Chondrocyte (in vitro differentiated cells): Measurements from ENCODE around the gene CNTD1. TPM values are rescaled to one million over a fixed set of nuclear protein-coding genes. Genes with fewer than 3 reads are reported as not detected.
"Not testable (repeated sequence)": the region's sequence is repeated elsewhere in the genome, so short reads cannot be mapped to it uniquely, and the experiment has no call there.

Experiments
- DNase-seq: peaks from one replicate; pipeline ENCODE4 v3.0.0; 2021; ENCODE audit warnings: mixed read lengths, low spot score
- H3K27ac Mint-ChIP-seq: one replicate; pipeline ENCODE4 v1.8.0; 2021; ENCODE audit warnings: mild to moderate bottlenecking, moderate library complexity, mixed read lengths; ENCODE audit not compliant: unreplicated experiment
- H3K27me3 Mint-ChIP-seq: 2 replicates; pipeline ENCODE4 v1.8.0; 2021; ENCODE audit warnings: low read depth, mixed read lengths
- H3K36me3 Mint-ChIP-seq: 2 replicates; pipeline ENCODE4 v1.8.0; 2021; ENCODE audit warnings: low read depth, mixed read lengths
- H3K4me1 Mint-ChIP-seq: 2 replicates; pipeline ENCODE4 v1.8.0; 2021; ENCODE audit warnings: low read depth, mild to moderate bottlenecking, mixed read lengths
- H3K4me3 Mint-ChIP-seq: one replicate; pipeline ENCODE4 v1.8.0; 2021; ENCODE audit warnings: mild to moderate bottlenecking, moderate library complexity, mixed read lengths; ENCODE audit not compliant: unreplicated experiment
- H3K9me3 Mint-ChIP-seq: 2 replicates; pipeline ENCODE4 v1.8.0; 2021; ENCODE audit warnings: low read depth, mixed read lengths
- total RNA-seq: library from RNA; stranded (reverse); gene quantifications from 3 replicates; pipeline ENCODE4 v1.2.1, GENCODE V29; 2021
- TF ChIP-seq, protein P1 (sequence below): fragments of 200-600 bp; sonication (generic); IDR thresholded peaks from 2 replicates; pipeline ENCODE4 v1.5.0; 2021; ENCODE audit warnings: antibody characterized with exemption, mild to moderate bottlenecking, moderate library complexity

The CNTD1 gene
- total RNA-seq, 1 donor from 2014 or later: not detected

DNA sequence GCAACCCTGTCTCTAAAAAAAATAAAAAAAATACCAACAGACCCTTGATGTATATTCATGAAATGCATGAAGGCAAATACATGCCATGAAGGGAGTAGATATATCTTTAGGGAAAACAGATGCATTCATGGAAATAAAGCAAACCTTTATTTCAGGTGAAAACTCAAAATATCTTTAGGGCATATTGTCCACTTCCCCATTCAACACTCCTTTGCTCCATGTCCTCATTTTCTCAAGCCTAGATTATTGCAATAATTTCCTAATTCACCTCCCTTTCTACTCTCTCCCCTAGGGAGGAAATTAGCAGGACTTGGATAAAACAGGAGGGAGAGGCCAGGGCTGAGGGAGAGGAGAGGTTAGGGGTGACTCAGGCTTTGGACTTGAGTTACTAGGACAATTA is 31.1 kb upstream of the CNTD1 start:
- DNase-seq: no peak
- no peaks in the 10 kb centered on the region for H3K27me3 Mint-ChIP-seq
- no peaks in the 10 kb centered on the region for H3K9me3 Mint-ChIP-seq
- H3K27ac Mint-ChIP-seq: no peak overlapping the region
- H3K36me3 Mint-ChIP-seq: no peaks in the 10 kb centered on the region
- TF ChIP-seq, protein P1, sequence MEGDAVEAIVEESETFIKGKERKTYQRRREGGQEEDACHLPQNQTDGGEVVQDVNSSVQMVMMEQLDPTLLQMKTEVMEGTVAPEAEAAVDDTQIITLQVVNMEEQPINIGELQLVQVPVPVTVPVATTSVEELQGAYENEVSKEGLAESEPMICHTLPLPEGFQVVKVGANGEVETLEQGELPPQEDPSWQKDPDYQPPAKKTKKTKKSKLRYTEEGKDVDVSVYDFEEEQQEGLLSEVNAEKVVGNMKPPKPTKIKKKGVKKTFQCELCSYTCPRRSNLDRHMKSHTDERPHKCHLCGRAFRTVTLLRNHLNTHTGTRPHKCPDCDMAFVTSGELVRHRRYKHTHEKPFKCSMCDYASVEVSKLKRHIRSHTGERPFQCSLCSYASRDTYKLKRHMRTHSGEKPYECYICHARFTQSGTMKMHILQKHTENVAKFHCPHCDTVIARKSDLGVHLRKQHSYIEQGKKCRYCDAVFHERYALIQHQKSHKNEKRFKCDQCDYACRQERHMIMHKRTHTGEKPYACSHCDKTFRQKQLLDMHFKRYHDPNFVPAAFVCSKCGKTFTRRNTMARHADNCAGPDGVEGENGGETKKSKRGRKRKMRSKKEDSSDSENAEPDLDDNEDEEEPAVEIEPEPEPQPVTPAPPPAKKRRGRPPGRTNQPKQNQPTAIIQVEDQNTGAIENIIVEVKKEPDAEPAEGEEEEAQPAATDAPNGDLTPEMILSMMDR: no peak
- H3K4me3 Mint-ChIP-seq: no peak overlapping the region
- H3K4me1 Mint-ChIP-seq: peaks cover 16% of the 10 kb centered on the region

DNA sequence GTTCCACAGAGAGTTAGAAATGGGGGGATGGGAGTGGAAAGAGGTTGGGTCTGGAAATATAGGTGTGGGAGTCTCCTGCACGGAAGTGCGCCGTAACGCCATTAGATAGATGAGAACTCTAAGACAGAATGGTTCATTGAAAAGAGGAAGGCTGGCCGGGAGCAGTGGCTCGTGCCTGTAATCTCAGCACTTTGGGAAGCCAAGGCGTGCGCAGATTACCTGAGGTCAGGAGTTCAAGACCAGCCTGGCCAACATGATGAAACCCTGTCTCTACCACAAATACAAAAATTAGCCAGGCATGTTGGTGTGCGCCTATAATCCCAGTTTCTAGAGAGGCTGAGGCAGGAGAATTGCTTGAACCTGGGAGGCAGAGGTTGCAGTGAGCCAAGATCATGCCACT is 30.7 kb upstream of the CNTD1 start:
- H3K27ac Mint-ChIP-seq, DNase-seq, H3K9me3 Mint-ChIP-seq, H3K27me3 Mint-ChIP-seq, H3K36me3 Mint-ChIP-seq, H3K4me3 Mint-ChIP-seq: not testable (repeated sequence)
- H3K4me1 Mint-ChIP-seq: peaks cover 12% of the 10 kb centered on the region

DNA sequence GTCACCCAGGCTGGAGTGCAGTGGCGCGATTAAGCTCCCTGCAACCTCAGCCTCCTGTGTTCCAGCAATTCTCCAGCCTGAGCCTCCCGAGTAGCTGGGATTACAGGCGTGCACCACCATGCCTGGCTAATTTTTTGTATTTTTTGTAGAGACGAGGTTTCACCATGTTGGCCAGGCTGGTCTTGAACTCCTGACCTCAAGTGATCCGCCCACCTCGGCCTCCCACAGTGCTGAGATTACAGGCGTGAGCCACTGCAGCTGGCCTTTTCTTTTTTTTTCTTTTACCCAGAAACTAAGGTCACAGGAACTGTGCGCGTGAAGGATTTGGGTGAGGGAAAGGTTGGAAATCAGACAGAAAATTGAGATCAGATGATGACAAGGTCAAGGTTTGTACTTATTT is 28.7 kb upstream of the CNTD1 start:
- not testable (repeated sequence) for H3K27ac Mint-ChIP-seq, H3K36me3 Mint-ChIP-seq, H3K9me3 Mint-ChIP-seq, DNase-seq, H3K4me3 Mint-ChIP-seq, H3K27me3 Mint-ChIP-seq
- peaks cover 27% of the 10 kb centered on the region for H3K4me1 Mint-ChIP-seq

DNA sequence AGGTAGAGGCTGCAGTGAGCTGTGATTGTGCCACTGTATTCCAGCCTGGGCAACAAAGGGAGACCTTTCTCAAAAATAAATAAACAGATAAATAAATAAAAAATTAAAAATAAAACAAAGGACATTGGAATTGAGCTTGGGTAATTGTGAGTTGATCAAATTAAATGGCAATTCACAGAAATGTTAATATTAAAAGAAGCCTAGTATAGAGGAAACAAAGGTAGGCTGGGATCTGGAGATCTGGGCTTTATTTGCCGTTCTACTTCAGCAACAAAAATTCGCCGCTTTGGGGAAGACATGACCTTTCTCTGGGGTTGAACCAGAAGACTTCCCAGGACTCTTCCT is 25.7 kb upstream of the CNTD1 start:
- DNase-seq: no peak
- Mint-ChIP-seq H3K36me3 (peaks cover 3% of the 10 kb centered on the region), H3K9me3 (no peaks in the 10 kb centered on the region), H3K27ac (peak overlapping the region; percentile 97), H3K27me3 (no peaks in the 10 kb centered on the region), H3K4me3 (peak overlapping the region; percentile 100), H3K4me1 (peaks cover 35% of the 10 kb centered on the region)
- TF ChIP-seq, protein P1: no peak

DNA sequence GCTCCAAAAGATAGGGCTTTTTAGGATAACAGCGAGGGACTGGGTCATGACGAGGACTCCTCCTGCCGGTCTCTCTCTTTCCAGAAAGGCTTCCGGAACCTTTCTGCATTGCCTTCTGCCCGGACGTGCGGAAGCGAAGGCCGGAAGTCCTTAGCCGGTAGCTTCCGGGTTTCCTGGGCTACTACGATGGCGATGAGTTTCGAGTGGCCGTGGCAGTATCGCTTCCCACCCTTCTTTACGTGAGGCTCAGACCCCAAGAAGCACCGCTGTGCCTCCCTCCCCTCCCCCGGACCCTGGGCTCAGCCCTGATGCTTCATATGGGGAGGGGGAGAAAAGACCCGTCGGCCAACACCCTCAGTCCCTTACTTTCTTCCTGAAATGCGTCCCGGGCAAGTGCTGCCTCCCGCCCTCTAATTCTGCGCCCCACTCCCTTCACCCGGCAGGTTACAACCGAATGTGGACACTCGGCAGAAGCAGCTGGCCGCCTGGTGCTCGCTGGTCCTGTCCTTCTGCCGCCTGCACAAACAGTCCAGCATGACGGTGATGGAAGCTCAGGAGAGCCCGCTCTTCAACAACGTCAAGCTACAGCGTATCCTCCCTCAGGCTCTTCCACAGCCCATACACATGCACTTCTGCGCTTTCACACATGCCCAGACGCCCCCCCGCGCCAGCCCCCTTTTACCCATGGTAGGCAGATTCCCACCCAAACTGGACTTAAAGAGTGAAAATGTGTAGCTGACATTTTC is 25.2 kb upstream of the CNTD1 start, which contains the start of gene VPS25:
VPS25 (plus strand) TSS at position 160 of the 746 bp plus-strand sequence; CDS start at position 187, 27 bp downstream.
- peaks cover 35% of the 10 kb centered on the region for H3K4me1 Mint-ChIP-seq

DNA sequence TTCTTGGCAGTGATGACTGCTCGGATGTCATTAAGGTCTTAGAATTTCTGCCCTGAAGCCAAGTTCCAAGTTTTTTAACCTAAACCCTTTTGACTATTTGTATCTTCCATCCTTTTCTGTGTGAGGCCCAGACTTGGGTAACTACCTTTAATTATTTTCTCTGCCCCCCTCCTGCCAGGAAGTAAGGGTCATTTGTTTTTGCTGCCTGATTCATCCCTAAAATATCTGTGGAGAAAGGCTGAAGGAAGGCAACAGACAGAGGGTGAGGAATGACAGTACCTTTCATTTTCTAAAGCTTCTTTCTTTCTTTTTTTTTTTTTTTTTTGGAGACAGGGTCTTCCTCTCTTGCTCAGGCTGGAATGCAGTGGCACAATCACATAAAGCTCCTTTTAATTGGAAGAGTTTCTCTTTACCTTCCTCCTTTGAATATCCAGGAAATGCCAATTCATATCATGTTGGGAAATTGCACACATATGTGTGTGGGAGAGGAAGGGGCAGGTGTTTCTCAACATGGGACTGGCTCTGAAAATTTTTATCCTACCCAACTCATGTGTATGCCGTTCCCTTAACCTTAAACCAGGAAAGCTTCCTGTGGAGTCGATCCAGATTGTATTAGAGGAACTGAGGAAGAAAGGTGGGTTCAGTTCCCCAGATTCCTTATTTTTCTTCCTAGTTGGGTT is 24.5 kb upstream of the CNTD1 start:
- peak overlapping the region; percentile 100 for H3K4me3 Mint-ChIP-seq
- H3K27me3 Mint-ChIP-seq: no peaks in the 10 kb centered on the region
- no peak for DNase-seq
- peak overlapping the region; percentile 97 for H3K27ac Mint-ChIP-seq
- H3K4me1 Mint-ChIP-seq: peaks cover 35% of the 10 kb centered on the region
- TF ChIP-seq, protein P1: no peak
- H3K36me3 Mint-ChIP-seq: peaks cover 7% of the 10 kb centered on the region
- H3K9me3 Mint-ChIP-seq: no peaks in the 10 kb centered on the region

More for the DNA sequence above, 25.2 kb upstream of the CNTD1 start, which contains the start of gene VPS25:
- H3K27me3 Mint-ChIP-seq: no peaks in the 10 kb centered on the region
- peak within 1 kb of the TSS; percentile 100 for H3K4me3 Mint-ChIP-seq
- DNase-seq: no peak
- no peaks in the 10 kb centered on the region for H3K9me3 Mint-ChIP-seq
- TF ChIP-seq, protein P1: peak; percentile 53
- peaks cover 5% of the 10 kb centered on the region for H3K36me3 Mint-ChIP-seq
- peak within 1 kb of the TSS; percentile 97 for H3K27ac Mint-ChIP-seq
